Skeletal muscle satellite cell (primary cell): ENCODE measurements around the gene DENND4B.

Experiments
- H3K27me3 ChIP-seq: 2 replicates; pipeline ENCODE4 v1.7.0; 2013; ENCODE audit warnings: low read length; ENCODE audit not compliant: control insufficient read depth, insufficient read depth
- H3K36me3 ChIP-seq: 2 replicates; pipeline ENCODE4 v1.7.0; 2013; ENCODE audit warnings: mild to moderate bottlenecking, control low read depth, low read length; ENCODE audit not compliant: insufficient read depth
- H3K4me1 ChIP-seq: 2 replicates; pipeline ENCODE4 v1.7.0; 2013; ENCODE audit warnings: low read length; ENCODE audit not compliant: control insufficient read depth, insufficient read depth
- H3K4me2 ChIP-seq: 2 replicates; pipeline ENCODE4 v1.7.0; 2013; ENCODE audit warnings: mild to moderate bottlenecking, low read length
- H3K4me3 ChIP-seq: 2 replicates; pipeline ENCODE4 v1.7.0; 2013; ENCODE audit warnings: low read length
- H3K9ac ChIP-seq: 2 replicates; pipeline ENCODE4 v1.7.0; 2013; ENCODE audit warnings: mild to moderate bottlenecking, low read depth, low read length, moderate library complexity
- H3K9me3 ChIP-seq: replicated peaks from 2 replicates; pipeline ENCODE4 v1.7.0; 2013; ENCODE audit warnings: mild to moderate bottlenecking, control low read depth, low read length

Gene DENND4B

GRCh38 chr1:153967107-153967999, 20.8 kb upstream of the DENND4B start, which contains the start of gene CREB3L4:
CREB3L4 (plus strand) TSS chr1:153967902; CDS start chr1:153968526, 624 bp downstream.
- no peaks in the 10 kb centered on the region for H3K9me3 ChIP-seq
- peak within 1 kb of the TSS; percentile 66 for H3K9ac ChIP-seq
- peak within 1 kb of the TSS; percentile 79 for H3K4me3 ChIP-seq
- H3K27me3 ChIP-seq: no peaks in the 10 kb centered on the region
- peaks cover 32% of the 10 kb centered on the region for H3K4me1 ChIP-seq
- peak within 1 kb of the TSS; percentile 86 for H3K4me2 ChIP-seq
- H3K36me3 ChIP-seq: no peaks in the 10 kb centered on the region

GRCh38 chr1:153963850-153964331, 17.4 kb upstream of the DENND4B start:
- Histone ChIP-seq H3K9ac (peak overlapping the region; percentile 92), H3K27me3 (no peaks in the 10 kb centered on the region), H3K9me3 (no peaks in the 10 kb centered on the region), H3K4me1 (peaks cover 45% of the 10 kb centered on the region), H3K4me3 (peak overlapping the region; percentile 89), H3K36me3 (peaks cover 11% of the 10 kb centered on the region), H3K4me2 (peak overlapping the region; percentile 93)

GRCh38 chr1:153963030-153963849, 16.7 kb upstream of the DENND4B start, which contains the start of gene SLC39A1:
SLC39A1 (minus strand) TSS chr1:153963537; CDS start chr1:153962715, 822 bp downstream.
- Histone ChIP-seq H3K4me2 (peak within 1 kb of the TSS; percentile 93), H3K4me3 (peak within 1 kb of the TSS; percentile 89), H3K9me3 (no peaks in the 10 kb centered on the region), H3K36me3 (peaks cover 11% of the 10 kb centered on the region), H3K4me1 (peaks cover 44% of the 10 kb centered on the region), H3K9ac (peak within 1 kb of the TSS; percentile 92), H3K27me3 (no peaks in the 10 kb centered on the region)

GRCh38 chr1:153962088-153963029, 15.8 kb upstream of the DENND4B start:
- Histone ChIP-seq H3K4me2 (peak overlapping the region; percentile 93), H3K27me3 (no peaks in the 10 kb centered on the region), H3K4me1 (peaks cover 41% of the 10 kb centered on the region), H3K9ac (peak overlapping the region; percentile 92), H3K4me3 (peak overlapping the region; percentile 89), H3K36me3 (peaks cover 11% of the 10 kb centered on the region), H3K9me3 (no peaks in the 10 kb centered on the region)

GRCh38 chr1:153961421-153961820, 14.9 kb upstream of the DENND4B start:
- peak overlapping the region; percentile 93 for H3K4me2 ChIP-seq
- no peak overlapping the region for H3K9ac ChIP-seq
- H3K36me3 ChIP-seq: peaks cover 11% of the 10 kb centered on the region
- peaks cover 47% of the 10 kb centered on the region for H3K4me1 ChIP-seq
- no peaks in the 10 kb centered on the region for H3K9me3 ChIP-seq
- no peaks in the 10 kb centered on the region for H3K27me3 ChIP-seq
- H3K4me3 ChIP-seq: peak overlapping the region; percentile 89

- H3K27me3 ChIP-seq: no peaks in the 10 kb centered on the region
- no peak overlapping the region for H3K4me2 ChIP-seq
- peaks cover 11% of the 10 kb centered on the region for H3K36me3 ChIP-seq
- no peak overlapping the region for H3K4me3 ChIP-seq
- no peak overlapping the region for H3K9ac ChIP-seq
- H3K9me3 ChIP-seq: no peaks in the 10 kb centered on the region
- peaks cover 52% of the 10 kb centered on the region for H3K4me1 ChIP-seq
Observed at GRCh38 chr1:153960206-153960605, 13.7 kb upstream of the DENND4B start.

GRCh38 chr1:153959454-153959853, 12.9 kb upstream of the DENND4B start:
- H3K4me2 ChIP-seq: no peak overlapping the region
- no peak overlapping the region for H3K4me3 ChIP-seq
- H3K9me3 ChIP-seq: no peaks in the 10 kb centered on the region
- peaks cover 51% of the 10 kb centered on the region for H3K4me1 ChIP-seq
- no peaks in the 10 kb centered on the region for H3K27me3 ChIP-seq
- peaks cover 16% of the 10 kb centered on the region for H3K36me3 ChIP-seq
- no peak overlapping the region for H3K9ac ChIP-seq

- H3K4me3 ChIP-seq: peak overlapping the region; percentile 47
Observed at GRCh38 chr1:153958961-153959260, 12.4 kb upstream of the DENND4B start.

GRCh38 chr1:153958111-153958960, 11.8 kb upstream of the DENND4B start, which contains the start of gene CRTC2:
CRTC2 (minus strand) TSS chr1:153958612; CDS start chr1:153958497, 115 bp downstream.
- peak within 1 kb of the TSS; percentile 89 for H3K4me2 ChIP-seq

More at GRCh38 chr1:153958961-153959260, 12.4 kb upstream of the DENND4B start:
- no peaks in the 10 kb centered on the region for H3K27me3 ChIP-seq
- peaks cover 46% of the 10 kb centered on the region for H3K4me1 ChIP-seq
- peak overlapping the region; percentile 24 for H3K9ac ChIP-seq
- H3K4me2 ChIP-seq: peak overlapping the region; percentile 75
- no peaks in the 10 kb centered on the region for H3K9me3 ChIP-seq
- H3K36me3 ChIP-seq: peaks cover 22% of the 10 kb centered on the region

GRCh38 chr1:153957744-153958110, 11.2 kb upstream of the DENND4B start:
- peak overlapping the region; percentile 95 for H3K9ac ChIP-seq
- H3K4me3 ChIP-seq: peak overlapping the region; percentile 95
- H3K36me3 ChIP-seq: peaks cover 31% of the 10 kb centered on the region
- peak overlapping the region; percentile 89 for H3K4me2 ChIP-seq
- H3K27me3 ChIP-seq: no peaks in the 10 kb centered on the region
- peaks cover 40% of the 10 kb centered on the region for H3K4me1 ChIP-seq
- H3K9me3 ChIP-seq: no peaks in the 10 kb centered on the region

More at GRCh38 chr1:153958111-153958960, 11.8 kb upstream of the DENND4B start, which contains the start of gene CRTC2:
- Histone ChIP-seq H3K4me1 (peaks cover 43% of the 10 kb centered on the region), H3K4me3 (peak within 1 kb of the TSS; percentile 95), H3K9me3 (no peaks in the 10 kb centered on the region), H3K9ac (peak within 1 kb of the TSS; percentile 95), H3K36me3 (peaks cover 28% of the 10 kb centered on the region), H3K27me3 (no peaks in the 10 kb centered on the region)
